ENCODE measurements around the gene PLA2G5. TPM values are rescaled to one million over a fixed set of nuclear protein-coding genes. Genes with fewer than 3 reads are reported as not detected.
A peak's percentile ranks its signal among the peaks of the same experiment; 100 is the strongest.

Gene PLA2G5
- total RNA-seq, 2 experiments from 2014 or later: not detected

DNA sequence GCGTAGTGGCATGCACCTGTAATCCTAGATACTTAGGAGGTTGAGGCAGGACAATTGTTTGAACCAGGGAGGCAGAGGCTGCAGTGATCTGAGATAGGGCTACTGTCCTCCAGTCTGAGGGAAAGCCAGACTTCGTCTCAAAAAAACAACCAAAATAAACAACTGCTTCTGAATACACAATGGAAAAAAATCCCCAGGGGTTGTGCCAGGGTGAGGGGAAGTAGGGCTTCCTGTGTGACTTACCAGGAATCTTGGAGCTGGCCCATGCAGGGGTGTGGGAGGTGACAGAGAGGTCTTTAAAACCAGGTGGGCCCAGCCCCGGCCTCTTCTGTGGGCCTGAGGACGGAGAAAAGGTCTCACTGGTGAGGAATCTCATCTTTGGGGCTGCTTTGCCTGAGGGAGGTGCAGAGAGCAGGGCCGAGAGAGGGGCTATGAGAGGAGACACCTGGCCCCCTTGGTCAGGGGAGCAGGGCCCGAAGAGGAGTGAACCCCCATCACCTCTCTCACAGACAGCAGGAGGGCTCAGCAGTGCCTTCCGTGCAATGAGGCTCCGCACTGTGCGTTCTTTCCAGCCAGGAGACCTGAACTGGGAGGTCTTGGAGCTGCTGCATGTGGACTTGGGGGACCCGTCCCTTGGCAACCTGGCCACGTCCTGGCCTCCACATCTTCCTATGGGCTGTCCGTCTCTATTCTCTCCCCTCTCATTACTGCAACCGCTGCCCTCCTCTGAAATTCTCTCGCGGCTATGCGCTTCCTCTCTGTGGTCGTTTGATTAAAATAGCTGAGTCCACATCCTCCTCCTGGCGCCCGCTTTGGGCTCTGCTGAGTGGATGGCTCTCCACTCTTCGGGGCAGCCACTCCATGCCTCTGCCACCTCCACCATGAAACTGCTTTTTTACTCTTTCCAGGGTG lies 10.7 kb downstream of the PLA2G5 start:
- Histone ChIP-seq H3K79me2 (ENCODE audit: insufficient read depth, low read depth, low read length) (no peaks in the 10 kb centered on the region), H3K27ac (ENCODE audit: low read depth, low read length, poor library complexity, severe bottlenecking) (no peak overlapping the region), H3K9me2 (ENCODE audit: insufficient read depth, low read length) (no peaks in the 10 kb centered on the region), H3K4me1 (ENCODE audit: insufficient read depth, low read length, poor library complexity, severe bottlenecking) (peaks cover 37% of the 10 kb centered on the region), H4K20me1 (ENCODE audit: insufficient read depth, low read length) (no peaks in the 10 kb centered on the region), H3K4me2 (ENCODE audit: low read length) (peak overlapping the region; percentile 39), H3K4me3 (ENCODE audit: low read depth, low read length, poor library complexity, severe bottlenecking) (no peak overlapping the region), H2AFZ (ENCODE audit: low read length) (peak overlapping the region; percentile 7; the same call in 1 of the 2 replicates), H3K9me3 (ENCODE audit: low read length) (no peaks in the 10 kb centered on the region), H3K36me3 (ENCODE audit: insufficient read depth, low read length) (no peaks in the 10 kb centered on the region)
- TF ChIP-seq, protein P1, sequence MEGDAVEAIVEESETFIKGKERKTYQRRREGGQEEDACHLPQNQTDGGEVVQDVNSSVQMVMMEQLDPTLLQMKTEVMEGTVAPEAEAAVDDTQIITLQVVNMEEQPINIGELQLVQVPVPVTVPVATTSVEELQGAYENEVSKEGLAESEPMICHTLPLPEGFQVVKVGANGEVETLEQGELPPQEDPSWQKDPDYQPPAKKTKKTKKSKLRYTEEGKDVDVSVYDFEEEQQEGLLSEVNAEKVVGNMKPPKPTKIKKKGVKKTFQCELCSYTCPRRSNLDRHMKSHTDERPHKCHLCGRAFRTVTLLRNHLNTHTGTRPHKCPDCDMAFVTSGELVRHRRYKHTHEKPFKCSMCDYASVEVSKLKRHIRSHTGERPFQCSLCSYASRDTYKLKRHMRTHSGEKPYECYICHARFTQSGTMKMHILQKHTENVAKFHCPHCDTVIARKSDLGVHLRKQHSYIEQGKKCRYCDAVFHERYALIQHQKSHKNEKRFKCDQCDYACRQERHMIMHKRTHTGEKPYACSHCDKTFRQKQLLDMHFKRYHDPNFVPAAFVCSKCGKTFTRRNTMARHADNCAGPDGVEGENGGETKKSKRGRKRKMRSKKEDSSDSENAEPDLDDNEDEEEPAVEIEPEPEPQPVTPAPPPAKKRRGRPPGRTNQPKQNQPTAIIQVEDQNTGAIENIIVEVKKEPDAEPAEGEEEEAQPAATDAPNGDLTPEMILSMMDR (conservative IDR thresholded peaks at IDR 0.05; ENCODE audit: low read length): no peak
- no peak for TF ChIP-seq EZH2phosphoT487 (IDR thresholded peaks at IDR 0.05; ENCODE audit: borderline replicate concordance, low read depth, low read length)
- intact Hi-C loops (cut with micrococcal nuclease; ENCODE audit: unreplicated experiment): no loop called here
- CTCF ChIA-PET (ENCODE audit: unreplicated experiment): no interaction called here
- BruUV-seq (replicated peaks): no TSS peak
- POLR2A ChIA-PET: interaction anchor here (0.6 kb wide), 1 partner anchor 199 kb away, joined by 3 read pairs; the partner anchor contains the start of gene OTUD3
- DNase-seq (ENCODE audit: low spot score): peak; percentile 48

DNA sequence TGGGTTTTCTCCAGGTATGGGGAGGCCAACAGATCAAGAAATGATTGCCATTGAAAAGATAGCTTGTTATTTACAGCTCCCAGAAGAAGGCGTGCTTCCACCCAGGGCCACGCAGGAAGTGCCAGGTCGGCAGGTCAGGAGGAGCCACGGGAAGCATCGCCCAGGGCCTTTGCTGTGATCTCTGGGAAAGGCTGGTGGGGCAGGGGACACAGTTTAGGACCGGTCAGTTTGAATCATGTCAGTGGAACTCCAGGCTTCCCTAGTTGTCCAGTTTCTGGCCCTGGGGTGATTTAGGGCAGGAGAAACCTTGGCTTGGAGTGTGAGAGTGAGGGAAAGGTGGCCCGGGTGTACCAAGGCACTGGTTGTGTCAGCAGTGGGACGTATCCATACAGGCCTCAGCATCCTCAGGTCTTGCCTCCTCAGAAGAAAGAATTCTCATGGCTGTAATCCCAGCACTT lies 11.4 kb downstream of the PLA2G5 start:
- Histone ChIP-seq H3K4me1 (ENCODE audit: insufficient read depth, low read length, poor library complexity, severe bottlenecking) (peaks cover 37% of the 10 kb centered on the region), H2AFZ (ENCODE audit: low read length) (peak overlapping the region; percentile 7; the same call in 1 of the 2 replicates), H3K9me2 (ENCODE audit: insufficient read depth, low read length) (no peaks in the 10 kb centered on the region), H3K9me3 (ENCODE audit: low read length) (no peaks in the 10 kb centered on the region), H3K36me3 (ENCODE audit: insufficient read depth, low read length) (no peaks in the 10 kb centered on the region), H3K27ac (ENCODE audit: low read depth, low read length, poor library complexity, severe bottlenecking) (no peak overlapping the region), H4K20me1 (ENCODE audit: insufficient read depth, low read length) (no peaks in the 10 kb centered on the region), H3K4me2 (ENCODE audit: low read length) (peak overlapping the region; percentile 39), H3K4me3 (ENCODE audit: low read depth, low read length, poor library complexity, severe bottlenecking) (no peak overlapping the region), H3K79me2 (ENCODE audit: insufficient read depth, low read depth, low read length) (no peaks in the 10 kb centered on the region)
- ChIA-PET CTCF (ENCODE audit: unreplicated experiment) (no interaction called here), POLR2A (interaction anchor here (0.6 kb wide), 1 partner anchor 199 kb away, joined by 3 read pairs; the partner anchor contains the start of gene OTUD3)
- DNase-seq (ENCODE audit: low spot score): no peak
- TF ChIP-seq, protein P1 (conservative IDR thresholded peaks at IDR 0.05; ENCODE audit: low read length): no peak
- TF ChIP-seq EZH2phosphoT487 (IDR thresholded peaks at IDR 0.05; ENCODE audit: borderline replicate concordance, low read depth, low read length): no peak
- intact Hi-C loops (cut with micrococcal nuclease; ENCODE audit: unreplicated experiment): no loop called here
- no TSS peak for BruUV-seq (replicated peaks)

DNA sequence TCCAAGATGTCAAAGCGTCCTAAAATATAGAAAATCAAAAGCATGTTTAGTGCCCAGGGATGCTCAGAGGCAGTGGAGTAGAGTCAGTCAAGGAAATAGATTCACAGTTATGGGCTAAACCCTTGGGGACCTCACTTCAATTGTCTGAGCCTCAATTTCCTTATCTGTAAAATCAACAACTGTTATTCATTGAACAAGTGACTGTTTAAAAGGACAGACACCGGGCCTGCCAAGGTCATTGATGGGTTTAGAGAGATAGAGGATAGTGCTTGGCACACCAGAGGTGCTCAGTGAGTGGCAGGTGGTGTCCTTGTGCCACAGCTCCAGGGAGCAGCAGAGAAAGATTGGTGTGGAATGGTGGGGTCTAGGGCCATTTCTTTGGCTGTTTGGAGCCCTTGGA lies 12.8 kb downstream of the PLA2G5 start:
- POLR2A ChIA-PET: no interaction called here
- H3K9me3 ChIP-seq (ENCODE audit: low read length): no peaks in the 10 kb centered on the region
- intact Hi-C loops (cut with micrococcal nuclease; ENCODE audit: unreplicated experiment): no loop called here
- H3K9me2 ChIP-seq (ENCODE audit: insufficient read depth, low read length): no peaks in the 10 kb centered on the region
- no peak overlapping the region for H3K27ac ChIP-seq (ENCODE audit: low read depth, low read length, poor library complexity, severe bottlenecking)
- no peak overlapping the region for H3K4me2 ChIP-seq (ENCODE audit: low read length)
- CTCF ChIA-PET (ENCODE audit: unreplicated experiment): no interaction called here
- H3K4me1 ChIP-seq (ENCODE audit: insufficient read depth, low read length, poor library complexity, severe bottlenecking): peaks cover 35% of the 10 kb centered on the region
- no peaks in the 10 kb centered on the region for H3K79me2 ChIP-seq (ENCODE audit: insufficient read depth, low read depth, low read length)
- no peak for DNase-seq (ENCODE audit: low spot score)
- no peak overlapping the region for H3K4me3 ChIP-seq (ENCODE audit: low read depth, low read length, poor library complexity, severe bottlenecking)
- H2AFZ ChIP-seq (ENCODE audit: low read length): no peak overlapping the region
- TF ChIP-seq, protein P1 (conservative IDR thresholded peaks at IDR 0.05; ENCODE audit: low read length): no peak
- TF ChIP-seq EZH2phosphoT487 (IDR thresholded peaks at IDR 0.05; ENCODE audit: borderline replicate concordance, low read depth, low read length): no peak
- no peaks in the 10 kb centered on the region for H3K36me3 ChIP-seq (ENCODE audit: insufficient read depth, low read length)
- BruUV-seq (replicated peaks): no TSS peak
- H4K20me1 ChIP-seq (ENCODE audit: insufficient read depth, low read length): no peaks in the 10 kb centered on the region
